GM12891 (cell line): ENCODE results near the gene SMAD6.

ENCODE experiments used
- DNase-seq: peaks from one replicate; pipeline ENCODE4 v3.0.0; 2011; ENCODE audit warnings: low spot score; ENCODE audit not compliant: insufficient read length
- FAIRE-seq: peaks from 2 replicates; lab custom pipeline; 2011; peaks lifted over from hg19 to GRCh38; lab: Jason Lieb, UNC
- PAX5 ChIP-seq: IDR thresholded peaks from 2 replicates; pipeline ENCODE4 v1.6.1; 2011; ENCODE audit warnings: low read length, moderate library complexity, mild to moderate bottlenecking; ENCODE audit not compliant: insufficient read depth, severe bottlenecking
- POLR2A ChIP-seq: IDR thresholded peaks from 2 replicates; pipeline ENCODE4 v1.6.1; 2011; ENCODE audit warnings: low read depth, low read length, control low read depth
- POLR2AphosphoS5 ChIP-seq: IDR thresholded peaks from 2 replicates; pipeline ENCODE4 v1.6.1; 2011; ENCODE audit warnings: low read depth, low read length, control low read depth
- POU2F2 ChIP-seq: IDR thresholded peaks from 2 replicates; pipeline ENCODE4 v1.6.1; 2011; ENCODE audit warnings: low read depth, mild to moderate bottlenecking, control low read depth, low read length, moderate library complexity
- SPI1 ChIP-seq: IDR thresholded peaks from 2 replicates; pipeline ENCODE4 v1.6.1; 2011; ENCODE audit warnings: low read depth, low read length, control low read depth
- TAF1 ChIP-seq: IDR thresholded peaks from 2 replicates; pipeline ENCODE4 v1.6.1; 2011; ENCODE audit warnings: low read depth, low read length, control low read depth

SMAD6 gene

DNA sequence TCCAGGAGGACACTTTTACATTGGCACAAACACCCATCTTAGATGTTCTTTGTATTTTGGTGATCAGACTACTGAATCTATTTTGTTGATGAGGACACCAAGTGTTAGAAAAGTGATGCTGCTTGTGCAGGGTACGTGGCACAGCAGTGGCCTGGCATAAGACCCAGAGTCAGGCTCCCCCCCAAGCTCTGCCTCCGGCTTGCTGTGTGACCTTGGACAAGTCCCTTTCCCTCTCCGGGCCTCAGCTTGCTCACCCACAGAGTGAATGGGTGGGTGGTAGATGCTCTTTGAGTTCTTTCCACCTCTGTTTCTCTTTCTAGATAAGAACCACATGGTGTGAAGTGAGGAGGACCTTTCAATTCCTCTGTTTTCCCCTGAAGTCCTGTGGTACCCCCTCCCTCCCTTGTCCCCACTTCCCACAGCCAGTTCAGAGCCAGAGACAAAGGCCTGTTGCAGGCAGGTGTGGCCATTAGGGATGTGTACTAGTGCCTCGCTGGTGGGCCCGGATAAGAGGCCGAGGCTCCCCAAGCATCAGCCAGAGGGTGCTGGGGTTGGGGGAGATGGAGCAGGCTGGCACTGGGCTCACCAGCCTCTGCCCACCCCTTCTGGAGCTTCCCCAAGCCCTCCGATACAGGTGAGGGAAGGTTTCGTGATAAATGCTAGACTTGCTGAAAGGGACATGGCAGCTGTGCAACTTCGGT is 43.6 kb downstream of the SMAD6 start:
- no peak for FAIRE-seq
- DNase-seq, result no peak
- TF ChIP-seq POLR2AphosphoS5 (no peak), POU2F2 (no peak), SPI1 (no peak), PAX5 (no peak), TAF1 (no peak), POLR2A (no peak)

- no peak for TF ChIP-seq PAX5
- no peak for TF ChIP-seq POLR2AphosphoS5
- TF ChIP-seq POLR2A, result no peak
- no peak for TF ChIP-seq POU2F2
- no peak for TF ChIP-seq TAF1
- TF ChIP-seq SPI1, result no peak
- DNase-seq, result no peak
- FAIRE-seq, result no peak
Measured at GRCh38 chr15:66746231-66746605, 44.2 kb downstream of the SMAD6 start.

DNA sequence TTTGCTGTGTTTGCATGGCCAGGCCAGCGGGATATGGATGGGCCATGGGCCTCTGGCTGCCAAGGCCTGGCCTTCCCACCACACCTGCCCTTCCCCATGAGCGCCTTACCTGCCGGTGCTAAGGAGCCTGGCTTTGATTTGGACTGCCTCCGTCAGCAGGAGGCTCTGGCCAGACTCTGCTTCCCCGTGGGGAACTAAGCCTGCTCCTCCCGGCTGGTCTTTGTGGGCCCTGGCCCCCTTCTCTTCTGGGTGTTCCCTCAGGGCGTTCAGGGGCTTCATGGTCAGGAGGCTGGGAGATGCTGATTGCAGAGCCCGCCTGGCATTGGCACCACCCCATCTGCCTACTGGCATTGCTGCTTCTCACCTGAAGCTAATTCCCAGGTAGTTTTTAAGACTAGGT is 45.2 kb downstream of the SMAD6 start:
- FAIRE-seq, result no peak
- DNase-seq, result no peak
- TF ChIP-seq TAF1 (no peak), POLR2AphosphoS5 (no peak), PAX5 (no peak), POLR2A (no peak), POU2F2 (no peak), SPI1 (no peak)

- TF ChIP-seq SPI1 (no peak), POU2F2 (no peak), POLR2AphosphoS5 (no peak), TAF1 (no peak), PAX5 (no peak)
- DNase-seq (no peak), FAIRE-seq (no peak)
Measured at GRCh38 chr15:66747886-66748707, 46.1 kb downstream of the SMAD6 start.

DNA sequence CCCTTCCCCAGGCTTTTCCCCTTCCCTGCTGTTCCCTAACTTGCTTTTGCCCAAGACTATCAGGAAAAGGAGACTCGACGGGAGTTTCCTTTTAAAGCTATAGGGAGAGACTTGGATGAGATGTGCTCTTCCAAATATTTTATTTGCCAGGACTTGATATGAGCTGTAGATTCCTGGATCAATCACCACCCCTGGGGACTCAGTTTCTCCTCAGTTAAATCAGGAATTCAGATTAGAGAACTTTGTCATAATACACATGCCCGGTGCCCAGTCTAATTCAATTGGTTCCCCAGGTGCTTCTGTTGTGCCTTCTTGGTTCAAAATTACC is 46.6 kb downstream of the SMAD6 start:
- TF ChIP-seq POLR2AphosphoS5 (no peak), PAX5 (no peak), POLR2A (no peak), SPI1 (no peak), POU2F2 (no peak), TAF1 (no peak)
- no peak for DNase-seq
- FAIRE-seq, result no peak

DNA sequence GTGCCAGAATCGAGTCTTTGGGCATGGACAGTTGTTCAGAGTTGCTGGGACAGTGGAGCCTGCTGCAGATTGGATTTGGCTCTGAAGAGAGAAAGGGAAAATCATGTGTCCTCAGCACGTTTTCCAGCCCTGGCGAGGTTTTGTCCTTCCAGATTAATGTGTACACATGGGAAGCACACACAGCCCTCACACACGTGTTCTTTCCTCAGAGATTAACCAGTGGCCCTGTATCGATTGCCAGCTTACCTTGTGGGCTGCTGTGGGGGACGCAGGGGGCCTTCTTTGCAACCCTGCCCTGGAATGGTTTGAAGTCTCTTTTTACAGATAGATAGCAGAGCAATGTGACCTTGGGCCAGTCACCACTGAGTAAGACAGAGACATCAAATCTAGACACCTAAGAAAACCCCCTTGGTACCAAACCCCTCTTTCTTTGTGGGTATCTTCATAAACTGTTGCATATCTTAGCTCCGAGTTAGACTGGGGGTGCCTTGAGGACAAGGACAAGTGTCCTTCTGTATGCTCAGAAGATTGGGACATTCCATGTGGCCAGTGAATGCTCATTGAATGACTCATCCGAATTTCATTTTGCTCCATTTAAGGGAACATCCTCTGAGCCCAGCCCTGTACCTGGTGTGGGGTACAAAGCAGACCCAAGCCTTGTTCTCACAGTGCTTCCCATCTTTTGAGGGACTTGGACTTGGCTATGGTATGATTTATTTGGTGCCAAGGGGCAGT is 48.0 kb downstream of the SMAD6 start:
- DNase-seq (no peak), FAIRE-seq (no peak)
- TF ChIP-seq PAX5 (no peak), TAF1 (no peak), POLR2A (no peak), POLR2AphosphoS5 (no peak), SPI1 (no peak), POU2F2 (no peak)

DNA sequence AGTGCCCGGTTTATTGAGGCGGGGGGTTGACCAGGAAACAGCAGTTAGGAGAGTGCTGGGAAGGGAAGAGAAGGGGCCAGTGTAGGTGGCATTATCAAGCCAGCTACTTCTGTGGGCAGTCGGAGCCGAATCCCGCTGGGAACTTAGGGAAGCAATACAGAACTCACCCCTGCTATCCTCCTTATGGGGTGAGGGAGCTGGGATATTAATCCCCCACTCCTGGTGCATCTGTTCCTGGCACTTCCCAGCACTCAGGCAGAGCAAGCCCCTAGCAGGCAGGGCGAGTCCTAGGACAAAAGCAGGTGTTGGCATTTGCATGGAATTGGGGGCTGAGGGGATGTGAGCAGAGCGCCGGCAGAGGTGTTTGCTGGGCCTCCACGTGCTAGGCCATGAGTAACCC is 48.6 kb downstream of the SMAD6 start:
- FAIRE-seq (no peak), DNase-seq (no peak)
- TF ChIP-seq TAF1, result no peak
- TF ChIP-seq POLR2A, result no peak
- no peak for TF ChIP-seq PAX5
- TF ChIP-seq SPI1, result no peak
- no peak for TF ChIP-seq POLR2AphosphoS5
- TF ChIP-seq POU2F2, result no peak

GRCh38 chr15:66751579-66751978 is 49.5 kb downstream of the SMAD6 start:
- no peak for DNase-seq
- TF ChIP-seq PAX5 (no peak), POLR2AphosphoS5 (no peak), POU2F2 (no peak), SPI1 (no peak), POLR2A (no peak), TAF1 (no peak)
- FAIRE-seq, result no peak

DNA sequence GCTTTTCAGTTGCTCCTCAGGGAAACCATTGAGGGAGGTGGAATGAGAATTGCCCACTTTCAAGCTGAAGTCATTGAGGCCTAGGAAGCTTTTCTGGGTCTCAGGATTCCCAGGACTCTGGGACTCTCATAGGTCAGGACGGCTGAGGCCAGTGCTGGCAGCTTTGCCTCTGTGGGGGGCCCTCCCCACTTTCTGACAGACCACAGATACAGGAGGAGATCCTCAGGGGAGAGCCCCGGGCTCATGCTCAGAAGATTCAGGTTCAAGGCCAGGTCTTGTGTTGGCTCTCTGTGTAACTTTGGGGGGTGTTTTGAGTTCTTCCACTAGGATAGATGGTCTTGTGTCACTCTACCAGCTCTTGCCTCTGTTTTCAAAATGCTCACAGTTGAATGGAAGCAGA is 50.0 kb downstream of the SMAD6 start:
- TF ChIP-seq SPI1, result no peak
- no peak for TF ChIP-seq POLR2AphosphoS5
- TF ChIP-seq TAF1, result no peak
- TF ChIP-seq POLR2A, result no peak
- no peak for TF ChIP-seq POU2F2
- no peak for TF ChIP-seq PAX5
- DNase-seq (no peak), FAIRE-seq (no peak)
